Stimulated activated CD8-positive, alpha-beta memory T cell treated with anti-CD3 and anti-CD28 coated beads, Interleukin-12 subunit alpha, Interleukin-12 subunit beta, amount 100 ng/mL, for 24 hours (primary cell): Measurements from ENCODE around the gene GABRG3.

Experiments
- DNase-seq: peaks from one replicate; pipeline ENCODE4 v3.0.0-alpha.2; 2020; ENCODE audit errors: extremely low read depth

Gene GABRG3

GRCh38 chr15:27238707-27239423, 267.9 kb downstream of the GABRG3 start:
- no peak for DNase-seq

GRCh38 chr15:27241943-27242342, 271.0 kb downstream of the GABRG3 start:
- no peak for DNase-seq

- DNase-seq = no peak
Observed at GRCh38 chr15:27244047-27244446, 273.1 kb downstream of the GABRG3 start.

GRCh38 chr15:27248251-27248650, 277.3 kb downstream of the GABRG3 start:
- no peak for DNase-seq

- DNase-seq = no peak
Observed at GRCh38 chr15:27249046-27249759, 278.2 kb downstream of the GABRG3 start.

- DNase-seq = no peak
Observed at GRCh38 chr15:27249760-27250109, 278.8 kb downstream of the GABRG3 start.

GRCh38 chr15:27250223-27250622, 279.2 kb downstream of the GABRG3 start:
- DNase-seq = no peak

- DNase-seq = no peak
Observed at GRCh38 chr15:27254055-27254454, 283.1 kb downstream of the GABRG3 start.

- no peak for DNase-seq
Observed at GRCh38 chr15:27254801-27255200, 283.8 kb downstream of the GABRG3 start.

- DNase-seq = no peak
Observed at GRCh38 chr15:27256446-27256845, 285.5 kb downstream of the GABRG3 start.

- DNase-seq = no peak
Observed at GRCh38 chr15:27258287-27258686, 287.3 kb downstream of the GABRG3 start.

GRCh38 chr15:27260523-27260922, 289.5 kb downstream of the GABRG3 start:
- no peak for DNase-seq

GRCh38 chr15:27268923-27269322, 297.9 kb downstream of the GABRG3 start:
- DNase-seq = no peak

GRCh38 chr15:27271258-27271657, 300.3 kb downstream of the GABRG3 start:
- DNase-seq = no peak

GRCh38 chr15:27272427-27272826, 301.4 kb downstream of the GABRG3 start:
- DNase-seq = no peak

GRCh38 chr15:27273506-27273905, 302.5 kb downstream of the GABRG3 start:
- no peak for DNase-seq

- no peak for DNase-seq
Observed at GRCh38 chr15:27278761-27279160, 307.8 kb downstream of the GABRG3 start.

- no peak for DNase-seq
Observed at GRCh38 chr15:27292641-27293040, 321.7 kb downstream of the GABRG3 start.

- DNase-seq = no peak
Observed at GRCh38 chr15:27293607-27294006, 322.6 kb downstream of the GABRG3 start.

GRCh38 chr15:27317736-27318135, 346.8 kb downstream of the GABRG3 start:
- DNase-seq = no peak

GRCh38 chr15:27323801-27324200, 352.8 kb downstream of the GABRG3 start:
- DNase-seq = no peak

- DNase-seq = no peak
Observed at GRCh38 chr15:27324886-27325615, 354.1 kb downstream of the GABRG3 start.
